ENCODE measurements around the gene ZNRF4. TPM values are rescaled to one million over a fixed set of nuclear protein-coding genes. Genes with fewer than 3 reads are reported as not detected.

ZNRF4 gene
- total and polyA plus RNA-seq, 10 of the 15 experiments (the other 5 are each of a cell fraction or from before 2014, with no cell fraction given): not detected

GRCh38 chr19:5466072-5466471 is 10.9 kb downstream of the ZNRF4 start:
- BruUV-seq (replicated peaks): no TSS peak
- no peaks in the 10 kb centered on the region; the same call in 2 of the 3 replicates for H3K9me3 ChIP-seq (replicated peaks; ENCODE audit: control insufficient read depth, insufficient read depth, low read length)
- intact Hi-C loops (cut with micrococcal nuclease; ENCODE audit: unreplicated experiment) (no loop called here), in situ Hi-C loops (cut with MboI) (no loop called here)
- POLR2A ChIA-PET: no interaction called here
- TF ChIP-seq ASH2L (IDR thresholded peaks at IDR 0.05; ENCODE audit: borderline replicate concordance, low read depth) (no peak), CBFB (IDR thresholded peaks at IDR 0.05; ENCODE audit: low read depth) (no peak), SIN3A (IDR thresholded peaks at IDR 0.05; ENCODE audit: low read depth, low read length) (no peak), EGR1 (IDR thresholded peaks at IDR 0.05; ENCODE audit: borderline replicate concordance in 1 of 2, low read depth in 2 of 2, low read length in 2 of 2) (no peak)
- TF ChIP-seq, protein P1, sequence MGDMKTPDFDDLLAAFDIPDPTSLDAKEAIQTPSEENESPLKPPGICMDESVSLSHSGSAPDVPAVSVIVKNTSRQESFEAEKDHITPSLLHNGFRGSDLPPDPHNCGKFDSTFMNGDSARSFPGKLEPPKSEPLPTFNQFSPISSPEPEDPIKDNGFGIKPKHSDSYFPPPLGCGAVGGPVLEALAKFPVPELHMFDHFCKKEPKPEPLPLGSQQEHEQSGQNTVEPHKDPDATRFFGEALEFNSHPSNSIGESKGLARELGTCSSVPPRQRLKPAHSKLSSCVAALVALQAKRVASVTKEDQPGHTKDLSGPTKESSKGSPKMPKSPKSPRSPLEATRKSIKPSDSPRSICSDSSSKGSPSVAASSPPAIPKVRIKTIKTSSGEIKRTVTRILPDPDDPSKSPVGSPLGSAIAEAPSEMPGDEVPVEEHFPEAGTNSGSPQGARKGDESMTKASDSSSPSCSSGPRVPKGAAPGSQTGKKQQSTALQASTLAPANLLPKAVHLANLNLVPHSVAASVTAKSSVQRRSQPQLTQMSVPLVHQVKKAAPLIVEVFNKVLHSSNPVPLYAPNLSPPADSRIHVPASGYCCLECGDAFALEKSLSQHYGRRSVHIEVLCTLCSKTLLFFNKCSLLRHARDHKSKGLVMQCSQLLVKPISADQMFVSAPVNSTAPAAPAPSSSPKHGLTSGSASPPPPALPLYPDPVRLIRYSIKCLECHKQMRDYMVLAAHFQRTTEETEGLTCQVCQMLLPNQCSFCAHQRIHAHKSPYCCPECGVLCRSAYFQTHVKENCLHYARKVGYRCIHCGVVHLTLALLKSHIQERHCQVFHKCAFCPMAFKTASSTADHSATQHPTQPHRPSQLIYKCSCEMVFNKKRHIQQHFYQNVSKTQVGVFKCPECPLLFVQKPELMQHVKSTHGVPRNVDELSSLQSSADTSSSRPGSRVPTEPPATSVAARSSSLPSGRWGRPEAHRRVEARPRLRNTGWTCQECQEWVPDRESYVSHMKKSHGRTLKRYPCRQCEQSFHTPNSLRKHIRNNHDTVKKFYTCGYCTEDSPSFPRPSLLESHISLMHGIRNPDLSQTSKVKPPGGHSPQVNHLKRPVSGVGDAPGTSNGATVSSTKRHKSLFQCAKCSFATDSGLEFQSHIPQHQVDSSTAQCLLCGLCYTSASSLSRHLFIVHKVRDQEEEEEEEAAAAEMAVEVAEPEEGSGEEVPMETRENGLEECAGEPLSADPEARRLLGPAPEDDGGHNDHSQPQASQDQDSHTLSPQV (IDR thresholded peaks at IDR 0.05): no peak
- H3K9ac ChIP-seq (ENCODE audit: control insufficient read depth, insufficient read depth, low read length): no peak overlapping the region
- RAD21 ChIA-PET (ENCODE audit: unreplicated experiment): no interaction called here
- no peaks in the 10 kb centered on the region for H3K4me1 ChIP-seq (ENCODE audit: control insufficient read depth, insufficient read depth, low read length)
- H2AFZ ChIP-seq (ENCODE audit: control insufficient read depth, low read depth, low read length): no peak overlapping the region
- no peaks in the 10 kb centered on the region for H3K79me2 ChIP-seq (ENCODE audit: control insufficient read depth, insufficient read depth, low read length)
- no peaks in the 10 kb centered on the region for H3K36me3 ChIP-seq (ENCODE audit: control insufficient read depth in 2 of 2, insufficient read depth in 2 of 2, low read length in 1 of 2)
- H4K20me1 ChIP-seq (ENCODE audit: control insufficient read depth, insufficient read depth): no peaks in the 10 kb centered on the region
- no peak overlapping the region for H3K4me3 ChIP-seq
- no peak for FAIRE-seq
- SMC1A ChIA-PET (ENCODE audit: uncharacterized antibody, unreplicated experiment): no interaction called here
- CTCF ChIA-PET: no interaction called here
- H3K27ac ChIP-seq (ENCODE audit: control insufficient read depth, insufficient read depth): no peak overlapping the region
- DNase-seq (ENCODE audit: low read depth, low spot score): no peak
- H3K4me2 ChIP-seq (ENCODE audit: control insufficient read depth, insufficient read depth): no peak overlapping the region
- 33% methylated on average over 7 of the region's 7 CpGs for WGBS (ENCODE audit: insufficient coverage, insufficient replicate concordance, low lambda C conversion rate, missing lambda C conversion rate)
- H3K27me3 ChIP-seq (replicated peaks in 1 of 2; ENCODE audit: control insufficient read depth in 2 of 2, insufficient read depth in 2 of 2, low read length in 1 of 2): no peaks in the 10 kb centered on the region
- no peak for ATAC-seq

Data from GM12878 (cell line).